Cardiac fibroblast (primary cell): ENCODE results near the gene TOB1.

Source experiments
- DNase-seq, 2 donors: peaks; one replicate each; pipeline versions ENCODE4 v3.0.0 to v3.0.0-alpha.2; 2010; ENCODE audit warnings: low read depth in 2 of 2
- H3K4me3 ChIP-seq, 2 donors: replicated peaks in 1 of 2; 1 replicate in 1 of 2; 2 replicates in 1 of 2; pipeline ENCODE4 v1.5.1; 2011; ENCODE audit warnings: low read depth in 2 of 2, low read length in 2 of 2, mild to moderate bottlenecking in 2 of 2, moderate library complexity in 1 of 2
- TF ChIP-seq, protein P1 (sequence below): IDR thresholded peaks from one replicate; pipeline ENCODE4 v1.5.1; 2011; ENCODE audit warnings: low read depth, mild to moderate bottlenecking, low read length, inconsistent platforms

The TOB1 gene

DNA sequence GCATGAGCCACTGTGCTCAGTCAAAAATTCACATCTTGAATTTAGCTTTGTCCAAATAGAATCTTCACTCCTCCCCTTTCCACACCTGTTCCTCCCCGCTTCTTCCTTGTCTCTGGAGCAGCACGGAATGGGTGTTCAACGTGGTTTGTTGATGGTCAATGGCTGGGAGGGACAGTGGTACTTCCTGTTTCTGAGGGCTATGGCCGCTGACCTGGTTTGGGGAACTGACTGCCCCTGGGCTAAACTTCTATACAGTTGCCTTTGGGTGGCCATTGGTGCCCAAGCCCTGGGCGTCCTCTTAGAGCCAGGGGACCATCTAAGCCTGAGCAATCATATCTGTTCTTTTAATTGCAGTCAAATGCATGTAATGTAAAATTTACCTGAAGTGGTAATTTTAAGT is 49.9 kb downstream of the TOB1 start:
- no peak overlapping the region for H3K4me3 ChIP-seq
- no peak for DNase-seq
- TF ChIP-seq, protein P1, sequence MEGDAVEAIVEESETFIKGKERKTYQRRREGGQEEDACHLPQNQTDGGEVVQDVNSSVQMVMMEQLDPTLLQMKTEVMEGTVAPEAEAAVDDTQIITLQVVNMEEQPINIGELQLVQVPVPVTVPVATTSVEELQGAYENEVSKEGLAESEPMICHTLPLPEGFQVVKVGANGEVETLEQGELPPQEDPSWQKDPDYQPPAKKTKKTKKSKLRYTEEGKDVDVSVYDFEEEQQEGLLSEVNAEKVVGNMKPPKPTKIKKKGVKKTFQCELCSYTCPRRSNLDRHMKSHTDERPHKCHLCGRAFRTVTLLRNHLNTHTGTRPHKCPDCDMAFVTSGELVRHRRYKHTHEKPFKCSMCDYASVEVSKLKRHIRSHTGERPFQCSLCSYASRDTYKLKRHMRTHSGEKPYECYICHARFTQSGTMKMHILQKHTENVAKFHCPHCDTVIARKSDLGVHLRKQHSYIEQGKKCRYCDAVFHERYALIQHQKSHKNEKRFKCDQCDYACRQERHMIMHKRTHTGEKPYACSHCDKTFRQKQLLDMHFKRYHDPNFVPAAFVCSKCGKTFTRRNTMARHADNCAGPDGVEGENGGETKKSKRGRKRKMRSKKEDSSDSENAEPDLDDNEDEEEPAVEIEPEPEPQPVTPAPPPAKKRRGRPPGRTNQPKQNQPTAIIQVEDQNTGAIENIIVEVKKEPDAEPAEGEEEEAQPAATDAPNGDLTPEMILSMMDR = no peak

DNA sequence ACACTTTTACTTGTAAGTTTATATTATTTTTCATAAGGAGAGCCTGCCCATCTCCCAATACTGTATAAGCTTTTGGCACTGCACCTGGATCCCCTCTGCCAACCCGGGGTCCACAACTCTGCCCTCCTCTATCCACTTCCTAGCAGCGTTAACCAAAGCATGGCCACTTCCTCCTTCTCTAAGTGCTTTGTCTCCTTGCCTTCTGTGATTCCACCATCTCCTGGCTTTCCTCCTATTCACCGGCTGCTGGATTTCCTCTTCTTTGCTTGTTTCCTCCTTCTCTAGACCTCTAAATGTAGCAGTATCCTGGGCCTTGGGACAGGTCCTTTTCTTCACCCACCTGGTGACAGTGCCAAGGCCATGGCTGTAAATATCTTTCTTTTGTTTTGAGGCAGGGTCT is 50.8 kb downstream of the TOB1 start:
- DNase-seq = no peak

DNA sequence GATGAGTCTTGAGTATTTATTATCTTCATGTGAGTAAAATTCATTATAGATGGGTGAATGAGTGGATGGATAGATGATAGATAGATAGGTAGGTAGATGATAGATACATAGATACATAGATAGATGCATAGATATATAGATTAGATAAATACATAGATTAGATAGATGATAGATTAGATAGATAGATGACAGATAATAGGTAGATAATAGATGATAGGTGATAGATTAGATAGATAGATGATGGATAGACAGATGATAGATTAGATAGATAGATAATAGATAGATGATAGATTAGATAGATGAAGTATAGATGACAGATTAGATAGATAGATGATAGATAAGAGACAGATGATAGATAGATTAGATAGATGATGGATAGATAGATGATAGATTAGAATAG is 52.6 kb downstream of the TOB1 start:
- no peak for DNase-seq
- no peak overlapping the region for H3K4me3 ChIP-seq
- TF ChIP-seq, protein P1 = no peak

More for the DNA sequence above, 50.8 kb downstream of the TOB1 start:
- TF ChIP-seq, protein P1 = no peak
- no peak overlapping the region for H3K4me3 ChIP-seq
